DND-41 (cell line): Measurements from ENCODE around the gene ROBO2.

Experiments used
- CTCF ChIP-seq: IDR thresholded peaks from 2 replicates; pipeline ENCODE4 v1.5.1; 2012; ENCODE audit warnings: borderline replicate concordance, low read length, moderate library complexity, mild to moderate bottlenecking; ENCODE audit not compliant: poor library complexity, severe bottlenecking; ENCODE audit errors: extremely low read depth
- EZH2 ChIP-seq: IDR thresholded peaks from 3 replicates; pipeline ENCODE4 v1.6.1; 2012; ENCODE audit warnings: borderline replicate concordance, low read depth, mild to moderate bottlenecking, moderate library complexity, low read length, inconsistent platforms; ENCODE audit not compliant: severe bottlenecking

GRCh38 chr3:77365152-77365551 lies 325.3 kb downstream of the ROBO2 start:
- TF ChIP-seq CTCF (no peak), EZH2 (no peak)
